ENCODE measurements around the gene RAB4B.
A peak's percentile ranks its signal among the peaks of the same experiment; 100 is the strongest.
"Not testable (repeated sequence)": the region's sequence is repeated elsewhere in the genome, so short reads cannot be mapped to it uniquely, and the experiment has no call there.

Gene RAB4B

GRCh38 chr19:40777937-40778705, at the start of gene RAB4B:
Gene RAB4B (plus strand): TSS chr19:40778247. CDS start chr19:40778376, 129 bp downstream.
- DNase-seq = peak; percentile 99

DNA sequence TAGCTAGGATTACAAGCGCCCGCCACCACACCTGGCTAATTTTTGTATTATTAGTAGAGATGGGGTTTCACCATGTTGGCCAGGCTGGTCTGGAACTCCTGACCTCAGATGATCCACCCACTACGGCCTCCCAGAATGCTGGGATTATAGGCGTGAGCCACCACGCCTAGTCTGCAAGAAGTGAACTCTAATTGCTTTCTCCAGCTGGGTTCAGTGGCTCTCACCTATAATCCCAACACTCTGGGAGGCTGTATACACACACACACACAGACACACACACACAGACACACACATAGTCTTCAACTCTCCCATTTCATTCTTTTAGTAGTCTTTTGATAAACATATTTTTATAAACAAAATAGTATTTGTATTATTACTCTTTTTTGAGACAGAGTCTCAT, 48.0 kb upstream of the RAB4B start:
- DNase-seq = not testable (repeated sequence)

DNA sequence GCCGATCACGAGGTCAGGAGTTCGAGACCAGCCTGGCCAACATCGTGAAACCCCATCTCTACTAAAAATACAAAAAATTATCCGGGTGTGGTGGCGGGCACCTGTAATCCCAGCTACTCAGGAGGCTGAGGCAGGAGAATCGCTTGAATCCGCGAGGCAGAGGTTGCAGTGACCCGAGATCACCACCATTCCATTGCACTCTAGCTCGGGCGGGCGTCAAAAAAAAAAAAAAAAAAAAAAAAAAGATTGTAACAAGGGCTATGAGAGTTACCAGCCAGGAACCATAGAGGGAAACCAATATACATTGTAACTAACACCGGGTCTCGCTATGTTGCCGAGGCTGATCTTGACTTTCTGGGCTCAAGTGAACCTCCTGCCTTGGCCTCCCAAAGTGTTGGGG, 45.7 kb upstream of the RAB4B start:
- not testable (repeated sequence) for DNase-seq

DNA sequence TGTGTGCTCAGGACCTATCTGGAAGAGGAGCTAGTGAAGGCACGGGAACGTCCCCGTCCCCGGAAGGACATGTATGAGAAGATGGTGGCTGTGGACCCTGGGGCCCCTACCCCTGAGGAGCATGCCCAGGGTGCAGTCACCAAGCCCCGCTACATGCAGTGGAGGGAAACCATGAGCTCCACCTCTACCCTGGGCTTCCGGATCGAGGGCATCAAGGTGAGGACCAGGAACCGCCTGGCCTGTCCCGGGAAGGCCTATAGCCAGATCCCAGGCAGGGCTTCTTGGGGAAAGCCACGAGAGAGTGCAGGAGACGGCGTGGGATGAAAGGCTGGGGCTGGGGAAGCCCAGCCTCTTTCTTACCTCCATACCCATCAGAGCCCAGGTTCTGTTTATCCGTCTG, 44.9 kb upstream of the RAB4B start:
- DNase-seq = no peak

DNA sequence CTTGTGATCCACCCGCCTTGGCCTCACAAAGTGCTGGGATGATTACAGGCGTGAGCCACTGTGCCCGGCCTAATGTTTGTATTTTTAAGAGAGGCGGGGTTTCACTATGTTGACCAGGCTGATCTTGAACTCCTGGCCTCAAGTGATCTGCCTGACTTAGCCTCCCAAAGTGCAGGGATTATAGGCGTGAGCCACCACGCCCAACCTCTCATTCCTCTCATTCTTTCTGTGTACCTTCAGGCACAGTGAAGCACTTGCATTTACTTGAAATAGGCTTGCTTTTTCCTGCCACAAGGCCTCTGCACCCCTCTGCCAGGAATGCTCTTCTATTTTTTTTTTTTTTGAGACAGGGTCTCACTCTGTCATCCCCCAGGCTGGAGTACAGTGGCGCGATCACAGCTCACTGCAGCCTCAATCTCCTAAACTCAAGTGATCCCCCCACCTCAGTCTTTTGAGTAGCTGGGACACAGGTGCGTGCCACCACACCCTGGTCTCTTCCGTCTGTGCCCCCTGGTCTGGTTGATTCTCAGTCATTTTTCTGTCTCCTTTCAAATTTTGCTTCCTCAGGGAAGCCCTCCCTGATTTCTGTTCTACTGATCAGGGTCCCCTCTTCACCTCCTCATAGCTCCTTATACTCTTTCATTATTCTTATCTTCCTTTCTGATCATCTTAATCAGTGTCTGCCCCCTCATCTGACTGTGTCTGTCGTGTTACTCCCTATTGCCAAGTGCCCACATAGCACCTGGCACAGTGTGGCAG, 42.9 kb upstream of the RAB4B start:
- DNase-seq = no peak

GRCh38 chr19:40736661-40737060, 41.4 kb upstream of the RAB4B start:
- DNase-seq = no peak

- DNase-seq = no peak
Measured at GRCh38 chr19:40737102-40737644, 40.9 kb upstream of the RAB4B start.

- no peak for DNase-seq
Measured at GRCh38 chr19:40739030-40739839, 38.8 kb upstream of the RAB4B start.

DNA sequence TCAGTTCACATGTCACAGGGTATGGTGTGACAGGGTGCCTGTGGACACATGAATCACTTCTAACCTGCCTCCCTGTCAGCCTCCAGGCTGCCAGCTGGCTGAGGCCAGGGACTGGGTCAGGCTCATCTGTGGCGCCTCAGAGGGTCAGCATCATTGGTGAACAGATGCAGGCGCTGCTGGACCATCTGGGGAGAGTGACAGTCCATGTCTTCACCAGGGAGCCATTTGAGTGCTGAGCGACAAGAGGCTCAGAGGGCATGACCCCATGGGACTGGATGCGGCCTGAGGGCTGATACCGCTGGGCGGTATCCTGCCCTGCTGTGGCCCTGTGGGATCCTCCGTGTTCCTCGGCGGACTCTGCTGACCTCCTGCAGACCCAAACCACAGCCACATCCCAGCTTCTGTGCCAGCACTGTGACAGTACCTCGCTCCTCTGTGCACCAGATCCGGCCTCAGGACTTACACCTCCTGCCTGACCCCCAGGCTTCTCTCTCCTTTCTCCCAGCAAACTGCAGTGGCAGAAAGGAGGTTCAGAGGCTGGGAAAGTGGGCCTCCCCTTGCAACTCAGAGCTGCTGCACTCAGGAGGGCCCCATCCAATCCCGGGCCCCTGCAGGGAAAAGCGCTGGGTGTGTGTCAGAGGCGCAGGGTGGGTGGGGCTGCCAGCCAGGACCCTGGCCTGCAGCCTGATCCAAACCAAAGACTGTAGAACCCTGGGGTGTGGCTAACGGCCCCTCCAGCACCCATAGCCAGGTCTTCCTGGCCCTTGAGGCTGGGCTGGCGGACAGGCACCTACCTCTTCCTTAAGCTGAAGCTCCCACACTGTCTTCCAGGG, 38.0 kb upstream of the RAB4B start:
- DNase-seq = no peak

GRCh38 chr19:40740747-40741146, 37.3 kb upstream of the RAB4B start:
- no peak for DNase-seq

GRCh38 chr19:40741527-40742390, 36.3 kb upstream of the RAB4B start:
- DNase-seq = no peak

GRCh38 chr19:40742477-40742876, 35.6 kb upstream of the RAB4B start:
- DNase-seq = no peak

- no peak for DNase-seq
Measured at GRCh38 chr19:40742886-40743285, 35.2 kb upstream of the RAB4B start.

GRCh38 chr19:40743926-40744325, 34.1 kb upstream of the RAB4B start:
- DNase-seq = no peak

DNA sequence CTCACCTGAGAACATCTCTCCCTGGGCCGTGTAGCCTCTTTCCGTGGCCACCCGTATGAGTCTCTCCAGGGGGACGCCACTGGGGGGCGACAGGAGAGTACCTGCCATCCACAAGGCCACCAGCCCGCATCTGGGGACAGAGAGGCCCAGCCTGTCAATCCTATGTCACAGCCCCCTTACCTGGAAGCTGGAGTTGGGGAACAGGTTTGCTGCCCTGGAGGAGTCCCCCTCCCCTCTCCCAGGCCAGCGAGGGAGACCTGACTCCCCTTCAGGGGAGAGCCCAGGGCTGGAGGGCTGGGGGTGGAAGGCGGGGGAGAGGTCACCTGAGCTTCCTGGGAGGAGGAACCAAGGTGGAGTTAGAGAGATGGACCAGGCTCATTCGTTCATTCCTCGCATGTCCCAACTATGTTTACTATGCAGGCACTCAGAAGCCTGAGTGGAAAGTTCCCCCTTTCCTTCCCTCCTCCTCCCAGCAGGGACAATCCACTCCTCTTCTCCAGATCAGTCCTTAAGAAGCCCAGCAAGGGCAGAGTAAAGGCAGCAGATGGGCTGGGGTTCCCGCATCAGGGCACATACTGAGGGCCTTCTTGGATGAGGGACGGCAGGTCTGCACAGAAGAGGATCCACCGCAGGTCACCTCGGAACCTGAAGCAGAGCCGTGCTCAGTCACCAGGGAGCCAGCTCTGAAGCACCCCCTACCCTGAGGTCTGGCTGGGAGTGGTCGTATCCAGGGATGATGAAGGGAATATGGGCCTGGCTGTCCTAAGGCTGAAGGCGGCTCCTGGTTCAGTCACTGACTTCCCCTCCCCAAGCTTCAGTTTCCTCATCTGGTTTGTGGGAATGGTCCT, 33.3 kb upstream of the RAB4B start:
- DNase-seq = no peak

GRCh38 chr19:40745402-40745780, 32.7 kb upstream of the RAB4B start:
- DNase-seq = peak; percentile 39

GRCh38 chr19:40747536-40747935, 30.5 kb upstream of the RAB4B start:
- no peak for DNase-seq

DNA sequence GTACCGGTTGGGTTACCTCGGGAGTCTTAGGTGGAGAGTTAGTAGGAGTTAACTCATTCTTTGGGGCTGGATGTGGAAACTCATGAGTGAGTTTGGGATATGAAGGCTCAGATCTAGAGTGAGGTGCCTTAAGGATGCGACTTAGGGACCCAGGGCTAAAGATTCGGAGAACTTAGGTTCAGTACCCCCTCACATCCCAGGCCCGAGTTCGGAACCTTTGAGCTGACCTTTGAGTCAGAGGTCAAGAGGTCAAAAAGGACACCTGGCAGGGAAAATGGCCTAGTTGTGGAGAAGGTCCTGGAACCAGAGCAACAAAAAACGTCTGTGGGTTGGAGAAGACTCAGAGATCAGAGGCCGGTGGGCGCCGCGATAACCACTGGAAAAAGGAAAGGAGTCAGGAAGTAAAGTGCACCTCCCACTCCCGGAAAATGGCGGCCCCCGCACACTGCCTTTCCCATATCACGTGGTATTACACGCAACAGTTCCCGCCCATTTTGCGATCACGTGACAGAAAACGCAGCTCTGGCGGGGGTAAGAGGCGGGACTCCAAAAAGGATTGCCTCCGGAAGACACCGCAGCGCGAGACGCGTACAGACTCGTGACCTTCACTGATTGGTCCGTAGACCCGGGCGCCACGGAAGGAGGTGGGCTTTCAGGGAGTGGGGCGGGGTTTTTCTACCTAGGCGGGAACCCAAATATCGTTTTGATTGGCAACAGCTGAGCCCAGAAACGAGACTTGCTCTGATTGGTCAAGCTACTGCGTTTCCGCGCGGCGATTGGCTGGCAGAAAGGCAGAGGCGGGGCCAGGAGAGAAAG, 27.8 kb upstream of the RAB4B start, which contains the start of gene ACTMAP:
ACTMAP (minus strand) TSS at position 420 of the 816 bp plus-strand sequence. CDS start 674 bp downstream, outside the sequence.
- DNase-seq = peak; percentile 100

DNA sequence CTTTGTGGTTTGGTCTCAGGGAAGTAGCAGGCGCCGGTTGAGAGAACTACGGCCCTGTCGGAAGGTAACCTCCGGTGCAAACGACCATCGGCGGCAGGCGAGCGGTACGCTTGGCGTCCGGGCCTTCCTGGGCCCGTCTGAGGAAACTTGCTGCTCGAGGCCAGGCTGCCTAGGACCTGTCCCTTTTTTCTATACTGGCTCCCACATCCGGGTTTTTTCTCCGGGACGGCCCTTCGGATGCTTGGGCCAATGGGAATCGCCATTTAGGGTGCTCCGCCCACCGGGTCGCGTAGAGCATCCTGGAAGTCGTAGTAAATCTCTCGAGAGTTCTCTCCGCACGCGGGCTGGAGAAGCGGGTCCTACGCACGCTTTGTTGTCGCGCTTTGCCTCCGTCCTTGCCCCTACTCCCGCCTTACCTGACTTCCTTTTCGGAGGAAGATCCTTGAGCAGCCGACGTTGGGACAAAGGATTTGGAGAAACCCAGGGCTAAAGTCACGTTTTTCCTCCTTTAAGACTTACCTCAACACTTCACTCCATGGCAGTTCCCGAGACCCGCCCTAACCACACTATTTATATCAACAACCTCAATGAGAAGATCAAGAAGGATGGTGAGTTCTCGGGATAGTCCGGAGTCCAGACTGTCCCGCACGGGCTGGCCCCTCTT, 27.0 kb upstream of the RAB4B start, which contains the start of gene SNRPA:
SNRPA (plus strand) TSS at position 330 of the 664 bp plus-strand sequence; CDS start at position 536, 206 bp downstream.
- DNase-seq = peak; percentile 95
